ENCODE measurements around the gene SYPL2. TPM values are rescaled to one million over a fixed set of nuclear protein-coding genes. Genes with fewer than 3 reads are reported as not detected.

SYPL2 gene
- total and polyA plus RNA-seq, 2 donors (not counting 1 experiment from before 2014, with no cell fraction given), result not detected

GRCh38 chr1:109483672-109484518, 17.5 kb downstream of the SYPL2 start, which contains the start of gene ATXN7L2:
TSS of gene ATXN7L2 (plus strand) at chr1:109483905. CDS start at chr1:109483954, 49 bp downstream.
- intact Hi-C loops (cut with micrococcal nuclease), result loop anchor here (1.0 to 10.0 kb wide), 8 partner anchors 10 to 923 kb away; partner anchors contain the start of genes AMIGO1, AMPD2, CYB561D1 and GNAI3
- Histone ChIP-seq H3K4me2 (replicated peaks; ENCODE audit: low read depth, low read length, poor library complexity, severe bottlenecking) (peak within 1 kb of the TSS; percentile 93), H2AFZ (ENCODE audit: insufficient read depth, low read depth, low read length, poor library complexity, severe bottlenecking) (peak within 1 kb of the TSS; percentile 96), H3K9me3 (ENCODE audit: control extremely low read depth in 1 of 3, control insufficient read depth in 2 of 3, insufficient read depth in 1 of 3, low read length in 2 of 3) (no peaks in the 10 kb centered on the region), H3K9ac (ENCODE audit: low read length) (peak within 1 kb of the TSS; percentile 70), H3K79me2 (ENCODE audit: control insufficient read depth, insufficient read depth, low read length) (peaks cover 24% of the 10 kb centered on the region), H3K36me3 (replicated peaks in 1 of 2; ENCODE audit: control extremely low read depth in 1 of 2, control insufficient read depth in 1 of 2, extremely low read depth in 1 of 2, insufficient read depth in 2 of 2, low read length in 1 of 2) (peaks cover 0 to 2% of the 10 kb centered on the region in 2 experiments), H3K4me1 (ENCODE audit: control insufficient read depth in 2 of 2, insufficient read depth in 2 of 2, low read length in 2 of 2) (peaks cover 12 to 23% of the 10 kb centered on the region in 2 donors), H3K27ac (ENCODE audit: low read length in 2 of 2) (peak within 1 kb of the TSS; percentile 92 to 95), H3K27me3 (replicated peaks in 1 of 4; ENCODE audit: control extremely low read depth in 1 of 4, control insufficient read depth in 3 of 4, insufficient read depth in 4 of 4, low read length in 3 of 4) (peaks cover 0 to 15% (median 5%) of the 10 kb centered on the region in 4 experiments), H3K4me3 (ENCODE audit: control extremely low read depth in 1 of 5, extremely low read depth in 1 of 5, insufficient read depth in 1 of 5, low read depth in 2 of 5, low read length in 4 of 5) (peak within 1 kb of the TSS; percentile 51 to 82 (median 74)), H4K20me1 (ENCODE audit: control insufficient read depth, insufficient read depth, low read length, poor library complexity, severe bottlenecking) (no peaks in the 10 kb centered on the region)
- H3K4me1 Mint-ChIP-seq, result peaks cover 28% of the 10 kb centered on the region
- peak; percentile 96 for DNase-seq
- H3K9me3 Mint-ChIP-seq (ENCODE audit: insufficient read depth), result no peaks in the 10 kb centered on the region
- H3K4me3 Mint-ChIP-seq, result peak within 1 kb of the TSS; percentile 96
- ChIA-PET POLR2A (interaction anchor here (0.6 to 1.6 kb wide), 14 partner anchors 10 to 500 kb away, joined by 3 to 8 read pairs (median 5); partner anchors contain the start of genes CYB561D1, GNAI3, PSMA5 and TAF13), CTCF (interaction anchor here (0.7 to 37.9 kb wide), 13 partner anchors 10 to 501 kb away, joined by 3 to 926 read pairs (median 4); partner anchors contain the start of genes AHCYL1, CYB561D1, GPR61 and PSMA5)
- H3K27ac Mint-ChIP-seq, result peak within 1 kb of the TSS; percentile 88
- H3K27me3 Mint-ChIP-seq, result peaks cover 20% of the 10 kb centered on the region
- WGBS (ENCODE audit: insufficient coverage), result 1% methylated on average over 64 of the region's 73 CpGs
- no peak for TF ChIP-seq EZH2 (IDR thresholded peaks at IDR 0.05; ENCODE audit: borderline replicate concordance, insufficient read depth, low read depth, low read length, poor library complexity, severe bottlenecking)
- TF ChIP-seq, protein P1, sequence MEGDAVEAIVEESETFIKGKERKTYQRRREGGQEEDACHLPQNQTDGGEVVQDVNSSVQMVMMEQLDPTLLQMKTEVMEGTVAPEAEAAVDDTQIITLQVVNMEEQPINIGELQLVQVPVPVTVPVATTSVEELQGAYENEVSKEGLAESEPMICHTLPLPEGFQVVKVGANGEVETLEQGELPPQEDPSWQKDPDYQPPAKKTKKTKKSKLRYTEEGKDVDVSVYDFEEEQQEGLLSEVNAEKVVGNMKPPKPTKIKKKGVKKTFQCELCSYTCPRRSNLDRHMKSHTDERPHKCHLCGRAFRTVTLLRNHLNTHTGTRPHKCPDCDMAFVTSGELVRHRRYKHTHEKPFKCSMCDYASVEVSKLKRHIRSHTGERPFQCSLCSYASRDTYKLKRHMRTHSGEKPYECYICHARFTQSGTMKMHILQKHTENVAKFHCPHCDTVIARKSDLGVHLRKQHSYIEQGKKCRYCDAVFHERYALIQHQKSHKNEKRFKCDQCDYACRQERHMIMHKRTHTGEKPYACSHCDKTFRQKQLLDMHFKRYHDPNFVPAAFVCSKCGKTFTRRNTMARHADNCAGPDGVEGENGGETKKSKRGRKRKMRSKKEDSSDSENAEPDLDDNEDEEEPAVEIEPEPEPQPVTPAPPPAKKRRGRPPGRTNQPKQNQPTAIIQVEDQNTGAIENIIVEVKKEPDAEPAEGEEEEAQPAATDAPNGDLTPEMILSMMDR (IDR thresholded peaks at IDR 0.05), result no peak
- ATAC-seq (ENCODE audit: low read depth), result peak; percentile 77

All from B cell (primary cell).